Gastrocnemius medialis (tissue), 4 donors: ENCODE measurements around the gene SLC9A7.

Experiments used
- POLR2A ChIP-seq, 2 donors: fragments of 450-650 bp; IDR thresholded peaks; one replicate each; pipeline ENCODE4 v1.6.1; 2017; ENCODE audit warnings: antibody characterized with exemption in 2 of 2, mild to moderate bottlenecking in 2 of 2, moderate library complexity in 2 of 2
- TF ChIP-seq, protein P1 (sequence below), 5 experiments: fragments of 450-650 bp in 3 of 5; fragments of 200-600 bp in 2 of 5; sonication (generic) in 2 of 5; IDR thresholded peaks in 4 of 5; conservative IDR thresholded peaks in 1 of 5; 1 replicate in 4 of 5; 2 replicates in 1 of 5; pipeline ENCODE4 v1.5.1; 2016 to 2019; ENCODE audit warnings: antibody characterized with exemption in 5 of 5, mild to moderate bottlenecking in 3 of 5, moderate library complexity in 3 of 5

DNA sequence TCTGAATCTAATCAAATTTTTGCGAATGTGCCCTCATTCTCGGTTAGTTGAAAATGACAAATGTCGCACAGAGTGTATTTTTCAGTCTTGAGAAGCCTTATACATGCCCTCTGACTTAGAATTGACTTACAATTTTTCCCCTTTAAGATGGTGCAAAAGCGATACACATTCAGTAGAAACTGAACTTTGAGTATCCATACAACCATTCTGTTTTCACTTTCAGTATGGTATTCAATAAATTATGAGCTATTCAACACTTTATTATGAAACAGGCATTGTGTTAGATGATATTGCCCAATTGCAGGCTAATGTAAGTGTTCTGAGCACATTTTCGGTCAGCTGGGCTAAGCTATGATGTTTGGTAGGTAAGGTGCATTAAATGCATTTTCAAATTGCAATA lies 43.4 kb downstream of the SLC9A7 start:
- TF ChIP-seq, protein P1, sequence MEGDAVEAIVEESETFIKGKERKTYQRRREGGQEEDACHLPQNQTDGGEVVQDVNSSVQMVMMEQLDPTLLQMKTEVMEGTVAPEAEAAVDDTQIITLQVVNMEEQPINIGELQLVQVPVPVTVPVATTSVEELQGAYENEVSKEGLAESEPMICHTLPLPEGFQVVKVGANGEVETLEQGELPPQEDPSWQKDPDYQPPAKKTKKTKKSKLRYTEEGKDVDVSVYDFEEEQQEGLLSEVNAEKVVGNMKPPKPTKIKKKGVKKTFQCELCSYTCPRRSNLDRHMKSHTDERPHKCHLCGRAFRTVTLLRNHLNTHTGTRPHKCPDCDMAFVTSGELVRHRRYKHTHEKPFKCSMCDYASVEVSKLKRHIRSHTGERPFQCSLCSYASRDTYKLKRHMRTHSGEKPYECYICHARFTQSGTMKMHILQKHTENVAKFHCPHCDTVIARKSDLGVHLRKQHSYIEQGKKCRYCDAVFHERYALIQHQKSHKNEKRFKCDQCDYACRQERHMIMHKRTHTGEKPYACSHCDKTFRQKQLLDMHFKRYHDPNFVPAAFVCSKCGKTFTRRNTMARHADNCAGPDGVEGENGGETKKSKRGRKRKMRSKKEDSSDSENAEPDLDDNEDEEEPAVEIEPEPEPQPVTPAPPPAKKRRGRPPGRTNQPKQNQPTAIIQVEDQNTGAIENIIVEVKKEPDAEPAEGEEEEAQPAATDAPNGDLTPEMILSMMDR (IDR thresholded peaks at IDR 0.05 in 4 of 5, conservative IDR thresholded peaks at IDR 0.05 in 1 of 5) = no peak
- TF ChIP-seq POLR2A (IDR thresholded peaks at IDR 0.05) = no peak
